HG02870 (cell line): ENCODE results near the gene GPR155.

ENCODE experiments used
- ATAC-seq: cut with Tn5 transposase; IDR thresholded peaks from one replicate; pipeline ENCODE4 v1.9.1; 2021; ENCODE audit warnings: mild to moderate bottlenecking, moderate library complexity; ENCODE audit not compliant: unreplicated experiment

GPR155 gene

DNA sequence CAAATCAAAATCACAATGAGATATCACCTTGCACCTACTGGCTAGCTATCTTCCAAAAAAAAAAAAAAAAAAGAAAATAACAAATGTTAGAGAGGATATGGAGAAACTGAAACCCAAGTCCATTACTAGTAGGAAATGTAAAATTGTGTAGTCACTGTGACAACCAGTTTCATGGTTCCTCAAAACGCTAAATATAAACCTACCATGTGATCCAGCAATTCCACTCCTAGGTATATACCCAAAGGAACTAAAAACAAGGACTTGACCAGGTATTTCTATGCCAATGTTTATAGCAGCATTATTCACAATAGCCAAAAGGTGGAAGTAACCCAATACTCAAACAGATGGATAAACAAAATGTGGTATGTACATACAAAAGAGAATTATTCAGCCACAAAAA is 103.0 kb downstream of the GPR155 start:
- ATAC-seq: no peak
